Measurements from ENCODE around the gene ZNF892. TPM values are rescaled to one million over a fixed set of nuclear protein-coding genes. Genes with fewer than 3 reads are reported as not detected.
A peak's percentile ranks its signal among the peaks of the same experiment; 100 is the strongest.
"Not testable (repeated sequence)": the region's sequence is repeated elsewhere in the genome, so short reads cannot be mapped to it uniquely, and the experiment has no call there.

ZNF892 gene
- 3.9 and 6.4 TPM in 2 replicates for total RNA-seq

GRCh38 chr2:95207111-95207961 lies at the start of gene ZNF892:
ZNF892 (plus strand) TSS chr2:95207521; CDS start chr2:95207816, 295 bp downstream.
- peak; percentile 34 for DNase-seq (ENCODE audit: extremely low read depth, low read depth, low spot score)

GRCh38 chr2:95158441-95158840 lies 48.9 kb upstream of the ZNF892 start:
- DNase-seq (ENCODE audit: extremely low read depth, low read depth, low spot score), result no peak

- DNase-seq (ENCODE audit: extremely low read depth, low read depth, low spot score), result no peak
Measured at GRCh38 chr2:95158891-95159619, 48.3 kb upstream of the ZNF892 start.

GRCh38 chr2:95159690-95160449 lies 47.5 kb upstream of the ZNF892 start, which contains the start of gene ZNF514:
ZNF514 (minus strand) TSS chr2:95159848; CDS start chr2:95153253, 6,595 bp downstream.
- no peak for DNase-seq (ENCODE audit: extremely low read depth, low read depth, low spot score)

- DNase-seq (ENCODE audit: extremely low read depth, low read depth, low spot score), result no peak
Measured at GRCh38 chr2:95165030-95165370, 42.3 kb upstream of the ZNF892 start.

- peak; percentile 93 for DNase-seq (ENCODE audit: extremely low read depth, low read depth, low spot score)
Measured at GRCh38 chr2:95165371-95166064, 41.8 kb upstream of the ZNF892 start, which contains the start of gene ZNF2. ZNF2 (plus strand) TSS chr2:95165809; CDS start chr2:95176227, 10,418 bp downstream.

GRCh38 chr2:95166065-95166763 lies 41.1 kb upstream of the ZNF892 start:
- no peak for DNase-seq (ENCODE audit: extremely low read depth, low read depth, low spot score)

- no peak for DNase-seq (ENCODE audit: extremely low read depth, low read depth, low spot score)
Measured at GRCh38 chr2:95171902-95172301, 35.4 kb upstream of the ZNF892 start.

- no peak for DNase-seq (ENCODE audit: extremely low read depth, low read depth, low spot score)
Measured at GRCh38 chr2:95174031-95174542, 33.2 kb upstream of the ZNF892 start.

GRCh38 chr2:95179451-95179850 lies 27.9 kb upstream of the ZNF892 start:
- DNase-seq (ENCODE audit: extremely low read depth, low read depth, low spot score), result no peak

- DNase-seq (ENCODE audit: extremely low read depth, low read depth, low spot score), result no peak
Measured at GRCh38 chr2:95181774-95182173, 25.5 kb upstream of the ZNF892 start.

GRCh38 chr2:95185197-95185596 lies 22.1 kb upstream of the ZNF892 start:
- no peak for DNase-seq (ENCODE audit: extremely low read depth, low read depth, low spot score)

GRCh38 chr2:95185973-95186372 lies 21.3 kb upstream of the ZNF892 start:
- DNase-seq (ENCODE audit: extremely low read depth, low read depth, low spot score), result no peak

GRCh38 chr2:95192956-95193355 lies 14.4 kb upstream of the ZNF892 start:
- not testable (repeated sequence) for DNase-seq (ENCODE audit: extremely low read depth, low read depth, low spot score)

- no peak for DNase-seq (ENCODE audit: extremely low read depth, low read depth, low spot score)
Measured at GRCh38 chr2:95203911-95204310, 3.4 kb upstream of the ZNF892 start.

- no peak for DNase-seq (ENCODE audit: extremely low read depth, low read depth, low spot score)
Measured at GRCh38 chr2:95204396-95204795, 2.9 kb upstream of the ZNF892 start.

GRCh38 chr2:95206096-95206495 lies 1.2 kb upstream of the ZNF892 start:
- no peak for DNase-seq (ENCODE audit: extremely low read depth, low read depth, low spot score)

GRCh38 chr2:95208106-95208505 lies 785 bp downstream of the ZNF892 start:
- no peak for DNase-seq (ENCODE audit: extremely low read depth, low read depth, low spot score)

GRCh38 chr2:95215018-95215612 lies 7.8 kb downstream of the ZNF892 start:
- no peak for DNase-seq (ENCODE audit: extremely low read depth, low read depth, low spot score)
